ENCODE results near the gene BTG2. TPM values are rescaled to one million over a fixed set of nuclear protein-coding genes. Genes with fewer than 3 reads are reported as not detected.

Gene BTG2
- polyA plus RNA-seq, 3 donors from 2014 or later: 112 to 147 (median 127) TPM

- H3K4me3 Mint-ChIP-seq: no peak overlapping the region
- H3K27me3 Mint-ChIP-seq (ENCODE audit: low read depth in 3 of 3): peaks cover 4 to 7% (median 5%) of the 10 kb centered on the region in 3 donors
- no peaks in the 10 kb centered on the region for H3K36me3 Mint-ChIP-seq
- H3K9me3 Mint-ChIP-seq: no peaks in the 10 kb centered on the region
- DNase-seq: no peak
- H3K27ac Mint-ChIP-seq: peak overlapping the region in 1 of 6 donors; percentile 47
- peaks cover 10 to 13% of the 10 kb centered on the region in 2 donors for H3K4me1 Mint-ChIP-seq
Observed at GRCh38 chr1:203336097-203336496, 30.8 kb downstream of the BTG2 start.

GRCh38 chr1:203338335-203339036 lies 33.2 kb downstream of the BTG2 start:
- DNase-seq: peak; percentile 60 to 64 (median 63)
- H3K4me1 Mint-ChIP-seq: peaks cover 10 to 26% of the 10 kb centered on the region in 2 donors
- H3K27me3 Mint-ChIP-seq (ENCODE audit: low read depth in 3 of 3): peaks cover 4 to 18% (median 8%) of the 10 kb centered on the region in 3 donors
- H3K36me3 Mint-ChIP-seq: no peaks in the 10 kb centered on the region
- peak overlapping the region in 1 of 6 donors; percentile 69 for H3K27ac Mint-ChIP-seq
- H3K4me3 Mint-ChIP-seq: no peak overlapping the region
- no peaks in the 10 kb centered on the region for H3K9me3 Mint-ChIP-seq

DNA sequence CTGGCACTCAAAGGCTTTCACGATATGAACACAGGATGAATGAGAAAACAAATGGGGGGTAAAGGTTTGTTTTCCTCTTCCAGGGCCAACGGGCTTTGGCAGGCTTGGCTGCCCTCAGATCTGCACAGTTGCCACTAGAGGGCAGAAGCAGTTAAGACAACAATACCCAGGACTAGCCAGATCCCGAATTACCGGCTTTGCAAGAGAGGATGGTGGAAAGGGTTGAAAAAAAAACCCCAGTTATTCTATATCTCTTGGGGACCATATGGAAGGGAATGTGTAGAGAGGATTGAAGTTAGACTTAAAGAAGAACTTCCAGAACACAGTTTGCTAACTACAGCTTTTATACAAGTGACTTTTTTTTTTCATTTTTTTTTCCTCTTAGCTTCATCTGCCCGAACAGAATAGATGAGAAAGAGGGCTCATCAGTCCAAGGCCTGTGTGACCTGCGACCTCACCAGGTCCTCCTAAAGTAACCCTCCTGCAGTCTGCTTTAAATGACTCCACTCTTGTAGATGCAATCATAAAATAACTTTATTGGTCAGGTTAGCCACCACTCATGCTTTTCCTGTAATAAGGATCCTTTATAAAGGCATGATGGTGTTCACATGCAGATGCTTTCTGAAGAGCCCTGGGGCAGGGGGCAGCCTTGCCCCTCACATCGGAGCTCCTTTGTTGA lies 34.9 kb downstream of the BTG2 start:
- no peaks in the 10 kb centered on the region for H3K9me3 Mint-ChIP-seq
- DNase-seq: peak; percentile 55 to 65 (median 63)
- no peaks in the 10 kb centered on the region for H3K36me3 Mint-ChIP-seq
- H3K27me3 Mint-ChIP-seq (ENCODE audit: low read depth in 3 of 3): peaks cover 4 to 26% (median 6%) of the 10 kb centered on the region in 3 donors
- no peak overlapping the region for H3K4me3 Mint-ChIP-seq
- H3K4me1 Mint-ChIP-seq: peaks cover 10 to 26% of the 10 kb centered on the region in 2 donors
- no peak overlapping the region for H3K27ac Mint-ChIP-seq

DNA sequence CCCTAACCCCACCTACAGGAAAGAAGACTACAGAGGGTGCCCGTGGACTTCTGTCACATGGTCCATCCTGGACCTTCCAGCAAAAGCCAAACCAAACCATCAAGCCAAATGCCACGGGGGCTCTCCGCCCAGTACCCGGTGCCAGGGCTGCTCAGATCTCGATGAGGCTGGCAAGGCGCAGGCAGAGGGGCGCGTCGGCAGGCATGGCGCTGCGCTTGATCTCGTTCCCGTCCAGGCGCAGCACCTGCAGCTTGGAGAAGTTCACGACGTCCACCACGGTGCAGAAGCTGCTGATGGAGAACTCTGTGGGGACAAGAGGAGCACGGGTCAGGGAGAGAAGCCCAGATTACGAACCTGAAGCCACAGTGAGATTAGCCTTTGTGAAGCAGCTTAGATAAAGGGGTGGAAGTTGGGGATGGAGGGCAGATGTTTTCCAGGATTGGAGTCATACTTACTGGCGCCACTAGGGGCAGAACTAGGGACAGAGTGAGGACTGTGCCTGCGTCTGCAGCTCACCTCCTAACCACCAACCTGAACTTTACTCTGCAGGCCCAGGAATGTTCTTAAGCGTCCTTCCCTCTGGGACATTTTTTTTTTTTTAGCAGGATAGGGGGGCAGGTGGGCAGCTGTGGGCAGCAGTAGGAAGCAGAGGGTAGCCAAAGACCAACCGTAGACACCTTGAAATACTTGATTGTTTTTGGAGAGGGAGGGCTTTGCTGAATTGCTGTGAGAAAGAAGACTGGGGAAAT lies 37.0 kb downstream of the BTG2 start:
- Mint-ChIP-seq H3K27me3 (ENCODE audit: low read depth in 3 of 3) (peaks cover 4 to 26% (median 11%) of the 10 kb centered on the region in 3 donors), H3K9me3 (no peaks in the 10 kb centered on the region), H3K4me3 (no peak overlapping the region), H3K27ac (no peak overlapping the region), H3K4me1 (peaks cover 3 to 18% of the 10 kb centered on the region in 2 donors), H3K36me3 (no peaks in the 10 kb centered on the region)
- peak in 1 of 3 donors; percentile 16 for DNase-seq

DNA sequence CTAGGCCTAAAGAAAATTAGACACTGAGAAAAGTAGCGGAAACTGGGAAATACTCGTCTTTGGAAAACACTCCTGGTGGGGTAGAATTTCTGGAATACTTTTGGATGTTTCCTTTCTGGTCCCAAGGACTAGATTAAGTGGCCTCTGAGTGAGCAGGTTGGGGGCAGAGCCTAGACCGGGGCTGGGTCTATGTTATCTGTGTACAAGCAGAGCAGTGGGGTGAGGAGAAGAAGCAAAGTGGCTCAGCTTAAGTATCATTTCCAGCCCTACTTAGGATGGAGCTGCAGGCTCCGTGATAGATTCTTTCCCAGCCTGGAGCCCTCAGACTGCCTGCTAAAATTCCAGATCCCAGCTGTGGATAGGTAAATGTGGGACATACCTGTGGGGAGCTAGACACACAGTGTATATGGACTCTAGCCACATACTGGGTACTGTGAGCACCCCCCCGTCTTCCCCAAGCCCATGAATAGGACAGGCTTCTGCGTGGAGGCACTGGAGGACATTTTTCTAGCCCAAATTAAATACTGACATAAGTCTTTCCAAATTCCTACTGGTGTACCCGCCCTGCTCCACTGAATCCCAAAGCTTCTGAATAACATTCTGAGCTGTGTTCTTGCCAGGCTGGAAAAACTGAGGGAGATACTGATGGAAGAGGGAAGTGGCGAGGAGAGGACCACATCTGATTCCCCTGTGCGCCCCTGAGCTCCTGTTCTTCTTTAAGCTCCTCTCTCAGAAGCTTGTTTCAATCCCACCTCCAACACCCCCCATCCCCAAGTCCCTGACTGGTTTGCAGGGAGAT lies 38.8 kb downstream of the BTG2 start:
- H3K27me3 Mint-ChIP-seq (ENCODE audit: low read depth in 3 of 3): peaks cover 4 to 23% (median 11%) of the 10 kb centered on the region in 3 donors
- H3K9me3 Mint-ChIP-seq: no peaks in the 10 kb centered on the region
- peaks cover 0 to 13% of the 10 kb centered on the region in 2 donors for H3K4me1 Mint-ChIP-seq
- DNase-seq: no peak
- no peak overlapping the region for H3K4me3 Mint-ChIP-seq
- H3K27ac Mint-ChIP-seq: no peak overlapping the region
- H3K36me3 Mint-ChIP-seq: peaks cover 0 to 3% (median 0%) of the 10 kb centered on the region in 3 donors

GRCh38 chr1:203346060-203346768 lies 40.9 kb downstream of the BTG2 start:
- DNase-seq: no peak
- no peak overlapping the region for H3K4me3 Mint-ChIP-seq
- H3K4me1 Mint-ChIP-seq: peaks cover 0 to 20% of the 10 kb centered on the region in 2 donors
- H3K27me3 Mint-ChIP-seq (ENCODE audit: low read depth in 3 of 3): peaks cover 5 to 20% (median 8%) of the 10 kb centered on the region in 3 donors
- peaks cover 0 to 3% (median 0%) of the 10 kb centered on the region in 3 donors for H3K36me3 Mint-ChIP-seq
- no peaks in the 10 kb centered on the region for H3K9me3 Mint-ChIP-seq
- H3K27ac Mint-ChIP-seq: no peak overlapping the region

DNA sequence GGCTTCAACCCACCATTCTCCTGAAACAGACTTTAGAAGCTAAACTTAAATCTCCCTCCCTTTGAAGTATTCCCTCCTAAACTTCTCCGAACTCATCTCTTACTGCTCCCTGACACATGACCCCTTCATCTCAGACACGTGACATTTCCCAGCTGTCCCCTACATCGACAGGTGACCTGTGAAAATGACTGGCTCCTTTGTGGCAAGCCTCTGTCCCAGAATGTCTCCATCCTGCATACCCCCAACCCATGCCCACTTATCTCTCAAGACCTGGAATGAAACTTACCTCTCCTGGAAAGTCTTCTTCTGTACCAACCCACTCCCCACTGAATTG lies 41.4 kb downstream of the BTG2 start:
- Mint-ChIP-seq H3K27ac (no peak overlapping the region), H3K4me3 (no peak overlapping the region), H3K9me3 (no peaks in the 10 kb centered on the region), H3K4me1 (peaks cover 0 to 20% of the 10 kb centered on the region in 2 donors), H3K36me3 (peaks cover 0 to 3% (median 0%) of the 10 kb centered on the region in 3 donors), H3K27me3 (ENCODE audit: low read depth in 3 of 3) (peaks cover 5 to 22% (median 5%) of the 10 kb centered on the region in 3 donors)
- no peak for DNase-seq

DNA sequence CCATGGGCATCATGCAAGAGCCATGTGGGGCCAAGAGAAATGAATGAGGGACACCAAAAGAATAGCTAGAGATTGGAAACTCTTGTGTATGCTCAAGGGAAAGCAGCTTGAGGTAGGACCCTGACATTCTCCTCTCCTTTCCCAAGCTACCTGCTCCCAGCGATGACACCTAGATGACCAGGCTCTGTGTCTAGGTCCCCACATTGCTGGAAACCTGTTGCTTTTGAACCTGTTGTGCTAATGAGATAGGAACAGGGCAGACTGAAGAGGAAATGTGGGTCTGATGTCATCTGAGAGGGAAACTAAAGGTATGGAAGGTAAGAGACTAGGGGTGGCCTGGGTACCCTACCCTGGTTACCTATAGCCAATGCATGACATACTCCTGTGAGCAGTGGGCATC lies 43.8 kb downstream of the BTG2 start:
- Mint-ChIP-seq H3K36me3 (peaks cover 0 to 3% (median 0%) of the 10 kb centered on the region in 3 donors), H3K27me3 (ENCODE audit: low read depth in 3 of 3) (peaks cover 10 to 14% (median 12%) of the 10 kb centered on the region in 3 donors), H3K4me3 (no peak overlapping the region), H3K9me3 (no peaks in the 10 kb centered on the region), H3K27ac (no peak overlapping the region), H3K4me1 (peaks cover 0 to 9% of the 10 kb centered on the region in 2 donors)
- no peak for DNase-seq

DNA sequence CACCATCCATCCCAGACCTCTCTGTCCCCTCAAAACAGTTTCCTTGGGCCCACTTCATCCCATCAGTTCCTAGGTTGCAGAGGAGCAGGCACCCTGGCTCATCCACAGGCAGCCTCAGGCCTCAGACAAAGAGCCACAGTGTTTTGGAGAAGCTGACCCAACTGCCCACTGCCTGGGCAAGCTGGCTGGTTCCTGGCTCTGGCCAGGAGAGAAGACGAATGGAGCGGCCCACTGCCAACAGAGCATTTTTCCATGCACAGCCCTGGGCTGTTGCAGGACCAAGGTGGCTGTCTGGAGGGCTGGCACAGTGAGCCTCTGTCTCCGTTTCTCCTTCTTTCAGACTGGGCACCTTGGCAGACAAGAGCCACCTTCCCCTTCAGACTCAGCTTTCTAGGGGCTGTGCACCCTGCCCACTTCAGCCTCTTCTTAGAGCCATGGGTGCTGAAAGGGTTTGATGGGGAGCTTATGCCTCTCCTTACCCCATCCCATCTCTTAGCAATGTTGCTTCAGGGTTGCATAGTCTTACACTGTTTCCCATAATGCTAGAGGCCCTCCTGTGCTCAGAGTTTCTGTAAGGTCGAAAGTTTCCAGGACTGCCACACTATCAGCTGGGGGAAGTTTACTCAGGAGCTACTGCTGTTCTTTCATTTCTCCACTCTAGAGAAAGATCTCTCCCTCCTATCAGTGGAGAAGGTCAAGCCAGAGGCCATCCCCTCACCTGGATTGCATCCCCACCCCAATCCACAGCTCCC lies 44.6 kb downstream of the BTG2 start:
- H3K4me3 Mint-ChIP-seq: no peak overlapping the region

DNA sequence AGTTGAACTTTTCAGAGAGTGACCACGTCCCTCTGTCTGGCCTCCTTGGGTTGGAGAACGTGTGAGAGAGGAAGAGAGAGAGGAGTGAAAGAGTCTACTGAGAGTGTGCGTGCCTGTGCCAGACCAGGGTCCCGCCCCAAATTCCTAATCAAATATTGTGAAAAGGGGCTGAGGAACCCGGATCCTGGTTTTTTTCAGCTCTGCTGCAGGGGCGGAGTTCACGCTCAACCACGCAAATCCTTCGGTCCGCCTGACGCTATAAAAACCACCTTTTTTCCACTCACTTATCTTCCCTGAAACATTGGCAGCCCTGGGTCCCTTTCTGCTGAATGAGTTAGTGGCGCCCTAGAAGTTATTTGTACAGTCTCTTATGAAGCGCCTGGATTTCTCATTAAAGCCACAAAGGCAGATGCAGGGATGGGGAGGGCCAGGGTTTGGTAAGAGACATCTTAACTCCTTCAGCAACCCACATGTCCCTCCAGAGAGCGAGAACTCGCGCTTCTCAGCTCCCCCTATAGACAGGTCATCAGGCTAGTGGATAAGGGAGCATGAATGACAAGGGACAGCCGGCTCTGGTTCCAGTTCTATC lies 45.8 kb downstream of the BTG2 start, which contains the start of gene FMOD:
Gene FMOD, minus strand, starts transcription at position 86 of the 589 bp plus-strand sequence. CDS start 2,852 bp downstream, outside the sequence.
- peaks cover 10 to 12% (median 10%) of the 10 kb centered on the region in 3 donors for H3K27me3 Mint-ChIP-seq (ENCODE audit: low read depth in 3 of 3)
- no peaks in the 10 kb centered on the region for H3K9me3 Mint-ChIP-seq
- peak within 1 kb of the TSS in 3 of 5 donors; percentile 3 to 68 (median 59) for H3K4me3 Mint-ChIP-seq
- H3K27ac Mint-ChIP-seq: peak within 1 kb of the TSS in 1 of 6 donors; percentile 1
- H3K4me1 Mint-ChIP-seq: peaks cover 0 to 9% of the 10 kb centered on the region in 2 donors
- peaks cover 0 to 3% (median 0%) of the 10 kb centered on the region in 3 donors for H3K36me3 Mint-ChIP-seq
- DNase-seq: no peak

More for the DNA sequence above, 44.6 kb downstream of the BTG2 start:
- no peak overlapping the region for H3K27ac Mint-ChIP-seq
- H3K4me1 Mint-ChIP-seq: peaks cover 0 to 9% of the 10 kb centered on the region in 2 donors
- peaks cover 0 to 3% (median 0%) of the 10 kb centered on the region in 3 donors for H3K36me3 Mint-ChIP-seq
- H3K27me3 Mint-ChIP-seq (ENCODE audit: low read depth in 3 of 3): peaks cover 10 to 12% (median 11%) of the 10 kb centered on the region in 3 donors
- no peak for DNase-seq
- no peaks in the 10 kb centered on the region for H3K9me3 Mint-ChIP-seq

- DNase-seq: no peak
- H3K9me3 Mint-ChIP-seq: no peaks in the 10 kb centered on the region
- peaks cover 0 to 3% (median 0%) of the 10 kb centered on the region in 3 donors for H3K36me3 Mint-ChIP-seq
- H3K27ac Mint-ChIP-seq: no peak overlapping the region
- H3K4me3 Mint-ChIP-seq: no peak overlapping the region
- H3K4me1 Mint-ChIP-seq: peaks cover 0 to 9% of the 10 kb centered on the region in 2 donors
- peaks cover 10 to 12% (median 11%) of the 10 kb centered on the region in 3 donors for H3K27me3 Mint-ChIP-seq (ENCODE audit: low read depth in 3 of 3)
Observed at GRCh38 chr1:203353486-203353885, 48.2 kb downstream of the BTG2 start.

DNA sequence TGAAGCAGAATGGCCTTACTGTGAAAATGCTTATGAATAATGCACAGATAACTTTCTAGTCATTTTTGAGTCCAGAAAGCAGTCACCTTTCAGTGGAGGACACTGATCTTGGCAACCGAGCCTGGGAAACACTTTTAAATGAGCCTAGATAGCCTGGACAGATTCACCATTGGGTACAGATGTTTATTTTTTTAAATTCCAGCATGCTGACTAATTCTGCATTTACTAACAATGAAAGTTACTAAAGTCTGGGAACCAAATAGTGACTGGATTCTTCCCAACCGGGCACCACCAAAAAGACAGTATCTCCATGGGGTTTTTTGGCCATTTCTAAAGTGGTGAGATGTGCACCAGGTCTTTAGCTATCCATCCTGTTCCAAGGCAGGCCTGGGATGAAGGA lies 48.9 kb downstream of the BTG2 start:
- Mint-ChIP-seq H3K27me3 (ENCODE audit: low read depth in 3 of 3) (peaks cover 10 to 13% (median 12%) of the 10 kb centered on the region in 3 donors), H3K4me1 (peaks cover 0 to 9% of the 10 kb centered on the region in 2 donors), H3K9me3 (no peaks in the 10 kb centered on the region), H3K36me3 (peaks cover 0 to 3% (median 0%) of the 10 kb centered on the region in 3 donors), H3K27ac (no peak overlapping the region), H3K4me3 (no peak overlapping the region)
- no peak for DNase-seq

All from immature natural killer cell (primary cell).